Endothelial cell of umbilical vein (primary cell): ENCODE data around the gene MAPK6. TPM values are rescaled to one million over a fixed set of nuclear protein-coding genes. Genes with fewer than 3 reads are reported as not detected.

ENCODE experiments used
- BruUV-seq: library from RNA; stranded (reverse); fragments of 400-500 nt; replicated peaks from 2 replicates; lab custom pipeline; 2021; lab: Mats Ljungman, UMichigan
- CTCF ChIA-PET: fragments of 300-600, 350-600 bp; sonication (Branson Sonifier 250); formaldehyde crosslinking; loops from one replicate; lab custom pipeline; 2021; ENCODE audit warnings: antibody characterized with exemption, inconsistent platforms; lab: Charles Lee
- POLR2A ChIA-PET: fragments of 300-600, 350-600 bp; sonication (Branson Sonifier 250); formaldehyde crosslinking; loops from one replicate; lab custom pipeline; 2021; ENCODE audit warnings: antibody characterized with exemption, inconsistent platforms; lab: Charles Lee
- DNase-seq: peaks from one replicate; pipeline ENCODE4 v3.0.0-alpha.2; 2011; ENCODE audit warnings: low read depth, low spot score
- FAIRE-seq: peaks from 2 replicates; lab custom pipeline; 2011; peaks lifted over from hg19 to GRCh38; lab: Jason Lieb, UNC
- H2AFZ ChIP-seq: 2 replicates; pipeline ENCODE4 v1.6.0; 2012; ENCODE audit warnings: low read depth, low read length, control low read depth, inconsistent platforms
- H3K27ac ChIP-seq: 2 replicates; pipeline ENCODE4 v1.5.1; 2011; ENCODE audit warnings: low read depth, mild to moderate bottlenecking, control low read depth, low read length, moderate library complexity; ENCODE audit not compliant: insufficient read depth
- H3K27me3 ChIP-seq, 2 experiments: 2 replicates each; pipeline versions ENCODE4 v1.6.0 to v1.6.1; 2011; ENCODE audit warnings: low read length in 2 of 2, mixed read lengths in 1 of 2; ENCODE audit not compliant: control insufficient read depth in 2 of 2, insufficient read depth in 2 of 2
- H3K36me3 ChIP-seq, 2 experiments: 2 replicates in 1 of 2; 3 replicates in 1 of 2; pipeline ENCODE4 v1.5.1; 2011; ENCODE audit warnings: low read length in 2 of 2, mild to moderate bottlenecking in 1 of 2, moderate library complexity in 1 of 2; ENCODE audit not compliant: control insufficient read depth in 2 of 2, insufficient read depth in 2 of 2; ENCODE audit errors: extremely low read depth in 1 of 2
- H3K4me1 ChIP-seq: 3 replicates; pipeline ENCODE4 v1.5.1; 2011; ENCODE audit warnings: mild to moderate bottlenecking, low read length; ENCODE audit not compliant: control insufficient read depth, insufficient read depth; ENCODE audit errors: extremely low read depth
- H3K4me2 ChIP-seq: 2 replicates; pipeline ENCODE4 v1.6.1; 2011; ENCODE audit warnings: low read length, control low read depth, mixed read lengths; ENCODE audit not compliant: insufficient read depth
- H3K4me3 ChIP-seq, 3 experiments: fragments of 200-600 bp in 1 of 3; sonication (generic), shearing (Covaris generic) in 1 of 3; replicated peaks in 1 of 3; 2 replicates each; pipeline ENCODE4 v1.5.1; 2011 to 2016; ENCODE audit warnings: control low read depth in 3 of 3, low read length in 3 of 3, mild to moderate bottlenecking in 2 of 3, inconsistent platforms in 1 of 3, low read depth in 1 of 3, moderate library complexity in 1 of 3; ENCODE audit not compliant: insufficient read depth in 1 of 3
- H3K79me2 ChIP-seq: 2 replicates; pipeline ENCODE4 v1.6.0; 2012; ENCODE audit warnings: low read length, inconsistent platforms; ENCODE audit not compliant: control insufficient read depth, insufficient read depth
- H3K9ac ChIP-seq: replicated peaks from 2 replicates; pipeline ENCODE3; 2011; ENCODE audit warnings: low read length, control low read depth; ENCODE audit not compliant: insufficient read depth; ENCODE audit errors: extremely low read depth
- H3K9me1 ChIP-seq: replicated peaks from 3 replicates; pipeline ENCODE4 v1.6.0; 2011; ENCODE audit warnings: mild to moderate bottlenecking, low read length; ENCODE audit not compliant: control insufficient read depth, insufficient read depth; ENCODE audit errors: extremely low read depth
- H3K9me3 ChIP-seq: replicated peaks from 2 replicates; pipeline ENCODE4 v1.5.1; 2012; ENCODE audit warnings: low read length, inconsistent platforms; ENCODE audit not compliant: control insufficient read depth, insufficient read depth
- H4K20me1 ChIP-seq: replicated peaks from 2 replicates; pipeline ENCODE3; 2011; ENCODE audit warnings: mild to moderate bottlenecking, low read length; ENCODE audit not compliant: control insufficient read depth, insufficient read depth; ENCODE audit errors: extremely low read depth
- FOS ChIP-seq: IDR thresholded peaks from 2 replicates; pipeline ENCODE4 v1.6.1; 2011; ENCODE audit warnings: mild to moderate bottlenecking, low read length, moderate library complexity, borderline replicate concordance; ENCODE audit not compliant: insufficient read depth
- GATA2 ChIP-seq: IDR thresholded peaks from 2 replicates; pipeline ENCODE4 v1.7.0; 2011; ENCODE audit warnings: low read depth, mild to moderate bottlenecking, moderate library complexity, mixed read lengths, low read length; ENCODE audit not compliant: insufficient read length, insufficient read depth
- JUN ChIP-seq: IDR thresholded peaks from 2 replicates; pipeline ENCODE4 v1.6.1; 2011; ENCODE audit warnings: borderline replicate concordance, low read depth; ENCODE audit not compliant: insufficient read length, insufficient read depth
- MYC ChIP-seq: IDR thresholded peaks from one replicate; pipeline ENCODE4 v1.6.1; 2011; ENCODE audit warnings: mild to moderate bottlenecking, low read depth, low read length
- POLR2AphosphoS5 ChIP-seq: IDR thresholded peaks from 2 replicates; pipeline ENCODE4 v1.6.1; 2012; ENCODE audit warnings: low read depth, mild to moderate bottlenecking, control low read depth, low read length, moderate library complexity; ENCODE audit not compliant: insufficient read depth
- dilution Hi-C: fragments of 300-500 bp; cut with MboI; formaldehyde crosslinking; loops from one replicate; pipeline ENCODE4 v1.15.0; 2019; ENCODE audit warnings: low sequenced_read_pairs; ENCODE audit not compliant: extremely low pct_ligation_motif_present
- intact Hi-C: fragments of 100-400 bp; cut with micrococcal nuclease; formaldehyde crosslinking; loops from one replicate; pipeline ENCODE4 v1.10.0; 2022
- polyA plus RNA-seq, 4 experiments: library from polyadenylated mRNA; depleted of rRNA in 3 of 4; stranded (reverse) in 3 of 4; unstranded in 1 of 4; fragments of >200 nt; gene quantifications; 2 replicates each; pipeline versions ENCODE4 v1.2.1 to v1.2.3, GENCODE V29; 2011 to 2012; ENCODE audit warnings: missing spikeins in 1 of 4
- total RNA-seq: library from RNA; stranded (reverse); gene quantifications from 2 replicates; pipeline ENCODE4 v1.2.3, GENCODE V29; 2021

The MAPK6 gene
- total and polyA plus RNA-seq, 2 donors (not counting 3 experiments of a cell fraction or from before 2014, with no cell fraction given) = 10.9 to 37.4 TPM

GRCh38 chr15:52005748-52006701, 13.0 kb upstream of the MAPK6 start:
- no peaks in the 10 kb centered on the region for H3K79me2 ChIP-seq
- H4K20me1 ChIP-seq = no peaks in the 10 kb centered on the region
- TF ChIP-seq GATA2 (no peak), FOS (peak; percentile 83), JUN (peak; percentile 56)
- intact Hi-C loops (loop anchor here (1.0 kb wide), 3 partner anchors 13 to 24 kb away; partner anchors contain the start of gene MAPK6), dilution Hi-C loops (no loop called here)
- no peaks in the 10 kb centered on the region for H3K27me3 ChIP-seq
- peak overlapping the region; percentile 18 for H3K9ac ChIP-seq
- peak overlapping the region; percentile 80 for H3K27ac ChIP-seq
- FAIRE-seq = peak; percentile 88
- no peaks in the 10 kb centered on the region for H3K36me3 ChIP-seq
- no peak overlapping the region for H3K4me3 ChIP-seq
- BruUV-seq = no TSS peak
- peak overlapping the region; percentile 53 for H2AFZ ChIP-seq
- ChIA-PET POLR2A (no interaction called here), CTCF (interaction anchor here (0.9 to 2.5 kb wide), 4 partner anchors 10 to 21 kb away, joined by 3 to 10 read pairs (median 3); no protein-coding TSS in a partner anchor)
- no peaks in the 10 kb centered on the region for H3K9me1 ChIP-seq
- peak; percentile 87 for DNase-seq
- H3K9me3 ChIP-seq = no peaks in the 10 kb centered on the region
- peaks cover 46% of the 10 kb centered on the region for H3K4me1 ChIP-seq
- H3K4me2 ChIP-seq = peak overlapping the region; percentile 74

DNA sequence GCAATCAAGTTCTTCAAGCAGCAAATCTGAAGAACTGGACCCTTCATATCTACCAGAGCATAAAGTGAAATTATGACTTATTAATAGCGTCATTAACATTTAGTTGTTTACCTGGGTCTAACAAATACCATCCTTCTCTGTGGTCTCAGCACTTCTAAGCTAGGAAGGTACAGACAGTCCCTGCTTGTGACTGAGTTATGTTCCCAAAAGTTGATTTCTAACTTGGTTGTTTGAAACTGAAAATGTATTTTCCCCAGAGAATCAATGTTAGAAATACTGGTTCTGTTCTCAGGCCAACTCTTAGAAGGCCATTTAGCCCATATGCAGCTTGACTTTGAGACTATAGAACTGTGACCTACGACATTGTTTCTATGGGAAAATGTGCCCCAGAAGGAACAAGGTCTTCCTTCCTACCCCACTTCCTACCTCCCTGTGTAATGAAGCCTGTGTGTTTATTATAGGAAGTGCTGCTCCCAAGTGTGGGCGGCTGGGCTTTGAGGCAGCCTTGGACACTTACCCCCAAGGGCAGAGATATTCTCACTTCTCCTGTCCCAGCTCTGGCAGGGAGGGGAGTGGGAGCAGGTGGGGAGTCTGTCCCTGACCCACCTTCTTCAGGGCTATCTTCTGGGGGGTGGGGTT, 12.2 kb upstream of the MAPK6 start:
- TF ChIP-seq MYC (no peak), GATA2 (no peak), POLR2AphosphoS5 (peak; percentile 43)
- peak overlapping the region; percentile 74 for H3K4me2 ChIP-seq
- ChIA-PET CTCF (interaction anchor here (0.9 to 2.5 kb wide), 6 partner anchors 11 to 72 kb away, joined by 3 to 10 read pairs (median 4); no protein-coding TSS in a partner anchor), POLR2A (interaction anchor here (1.0 kb wide), 1 partner anchor 13 kb away, joined by 3 read pairs; no protein-coding TSS in a partner anchor)
- peak overlapping the region; percentile 80 for H3K27ac ChIP-seq
- H3K4me1 ChIP-seq = peaks cover 46% of the 10 kb centered on the region
- H3K27me3 ChIP-seq = no peaks in the 10 kb centered on the region
- DNase-seq (peak; percentile 70), FAIRE-seq (peak; percentile 67)
- no TSS peak for BruUV-seq
- peak overlapping the region; percentile 38 for H3K9ac ChIP-seq
- H2AFZ ChIP-seq = peak overlapping the region; percentile 12
- dilution Hi-C loops = no loop called here
- intact Hi-C loops = loop anchor here (1.0 kb wide), 3 partner anchors 12 to 25 kb away; partner anchors contain the start of gene MAPK6
- H3K9me3 ChIP-seq = no peaks in the 10 kb centered on the region
- peak overlapping the region in 1 of 3 experiments; percentile 10 for H3K4me3 ChIP-seq
- H4K20me1 ChIP-seq = no peaks in the 10 kb centered on the region
- H3K9me1 ChIP-seq = no peaks in the 10 kb centered on the region
- no peaks in the 10 kb centered on the region for H3K79me2 ChIP-seq
- no peaks in the 10 kb centered on the region for H3K36me3 ChIP-seq
